ENCODE results near the gene PRKD1.

DNA sequence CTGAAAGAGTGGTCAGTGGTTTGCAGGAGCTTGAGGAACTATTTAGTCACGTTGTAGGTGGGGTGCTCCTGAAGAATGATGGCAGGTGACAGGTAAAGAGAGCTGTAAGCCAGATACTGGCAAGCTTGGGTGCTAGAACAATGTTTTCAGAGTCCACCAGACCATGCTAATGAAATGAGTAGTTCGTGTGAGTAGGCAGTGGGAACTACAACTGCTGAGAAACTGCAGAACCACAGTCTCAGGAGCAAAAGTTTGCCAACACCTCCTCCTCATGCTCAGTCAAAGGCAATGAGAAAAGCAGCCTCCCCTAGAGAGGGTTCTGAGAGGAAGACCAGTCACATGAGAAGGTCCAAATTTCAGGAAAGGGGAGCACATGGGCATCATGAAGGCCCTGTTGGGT lies 91.3 kb downstream of the PRKD1 start:
- TF ChIP-seq GABPA (IDR thresholded peaks at IDR 0.05; ENCODE audit: low read depth) (no peak), CTCF (IDR thresholded peaks at IDR 0.05) (no peak), SMC3 (IDR thresholded peaks at IDR 0.05; ENCODE audit: low read depth, low read length) (no peak), TAF1 (IDR thresholded peaks at IDR 0.05; ENCODE audit: borderline replicate concordance, low read depth, low read length) (no peak), MAX (IDR thresholded peaks at IDR 0.05; ENCODE audit: low read depth) (no peak), POLR2AphosphoS5 (IDR thresholded peaks at IDR 0.05; ENCODE audit: low read depth, low read length) (no peak), EP300 (IDR thresholded peaks at IDR 0.05; ENCODE audit: borderline replicate concordance in 1 of 2, low read depth in 1 of 2, low read length in 1 of 2) (no peak), YY1 (IDR thresholded peaks at IDR 0.05; ENCODE audit: low read depth) (no peak), ELF1 (IDR thresholded peaks at IDR 0.05) (no peak), RFX5 (IDR thresholded peaks at IDR 0.05; ENCODE audit: low read length) (no peak), NRF1 (IDR thresholded peaks at IDR 0.05; ENCODE audit: low read depth, low read length) (no peak), TCF12 (IDR thresholded peaks at IDR 0.05) (no peak)
- TF ChIP-seq, protein P1, sequence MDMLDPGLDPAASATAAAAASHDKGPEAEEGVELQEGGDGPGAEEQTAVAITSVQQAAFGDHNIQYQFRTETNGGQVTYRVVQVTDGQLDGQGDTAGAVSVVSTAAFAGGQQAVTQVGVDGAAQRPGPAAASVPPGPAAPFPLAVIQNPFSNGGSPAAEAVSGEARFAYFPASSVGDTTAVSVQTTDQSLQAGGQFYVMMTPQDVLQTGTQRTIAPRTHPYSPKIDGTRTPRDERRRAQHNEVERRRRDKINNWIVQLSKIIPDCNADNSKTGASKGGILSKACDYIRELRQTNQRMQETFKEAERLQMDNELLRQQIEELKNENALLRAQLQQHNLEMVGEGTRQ (IDR thresholded peaks at IDR 0.05; ENCODE audit: borderline replicate concordance, low read depth, low read length), result no peak

Measured in SK-N-SH (cell line).